Gastrocnemius medialis (tissue), 4 donors: ENCODE measurements around the gene FCGR3B.
"Not testable (repeated sequence)": the region's sequence is repeated elsewhere in the genome, so short reads cannot be mapped to it uniquely, and the experiment has no call there.

Experiments
- CTCF ChIP-seq, 5 experiments: fragments of 450-650 bp in 3 of 5; fragments of 200-600 bp in 2 of 5; sonication (generic) in 2 of 5; IDR thresholded peaks in 4 of 5; conservative IDR thresholded peaks in 1 of 5; 1 replicate in 4 of 5; 2 replicates in 1 of 5; pipeline ENCODE4 v1.5.1; 2016 to 2019; ENCODE audit warnings: antibody characterized with exemption in 5 of 5, mild to moderate bottlenecking in 3 of 5, moderate library complexity in 3 of 5
- POLR2A ChIP-seq, 2 donors: fragments of 450-650 bp; IDR thresholded peaks; one replicate each; pipeline ENCODE4 v1.6.1; 2017; ENCODE audit warnings: antibody characterized with exemption in 2 of 2, mild to moderate bottlenecking in 2 of 2, moderate library complexity in 2 of 2

- not testable (repeated sequence) for TF ChIP-seq CTCF (IDR thresholded peaks at IDR 0.05 in 4 of 5, conservative IDR thresholded peaks at IDR 0.05 in 1 of 5); POLR2A (IDR thresholded peaks at IDR 0.05)
These were observed 12.7 kb upstream of the FCGR3B start for GRCh38 chr1:161643481-161644208.
